ENCODE measurements around the gene KLF16. TPM values are rescaled to one million over a fixed set of nuclear protein-coding genes. Genes with fewer than 3 reads are reported as not detected.

KLF16 gene
- total RNA-seq, 1 experiment from 2014 or later: 64.0 TPM

DNA sequence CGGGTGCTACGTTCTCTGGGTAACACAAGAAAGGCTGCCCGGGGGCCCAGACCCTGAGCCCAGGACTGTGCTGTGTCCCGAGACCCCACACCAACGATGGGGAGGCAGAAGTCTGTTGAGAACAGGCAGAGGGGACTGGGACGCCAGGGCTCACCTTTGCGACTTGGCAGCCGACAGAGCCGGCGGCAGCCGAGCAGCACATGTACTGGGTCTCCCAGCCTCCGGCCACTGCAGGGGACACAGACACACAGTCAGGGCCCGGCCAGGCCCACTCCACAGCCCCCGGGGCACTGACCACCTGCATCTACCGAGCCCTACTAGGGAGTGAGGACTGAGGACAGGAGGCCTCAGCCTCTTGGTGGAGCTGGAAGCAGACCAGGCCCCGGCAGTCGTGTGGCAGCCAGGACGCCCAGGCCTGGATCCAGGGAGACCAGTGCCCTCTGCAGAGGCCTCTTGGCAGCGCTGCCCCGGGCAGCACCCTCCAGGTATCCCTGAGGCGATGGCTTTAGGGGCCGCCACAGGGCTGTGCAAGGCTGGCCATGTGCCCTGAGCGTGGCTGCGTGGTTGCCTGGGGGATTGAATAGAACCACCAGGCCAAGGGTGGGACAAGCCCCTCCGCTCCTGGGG, 45.7 kb downstream of the KLF16 start (continued):
- TF ChIP-seq RELA (CRISPR knock-in tag; IDR thresholded peaks at IDR 0.05; ENCODE audit: borderline replicate concordance) (no peak), ZBTB21 (CRISPR knock-in tag; IDR thresholded peaks at IDR 0.05; ENCODE audit: borderline replicate concordance) (no peak), ZNF425 (CRISPR knock-in tag; conservative IDR thresholded peaks at IDR 0.05) (no peak), JUN (CRISPR knock-in tag; IDR thresholded peaks at IDR 0.05) (no peak), KAT7 (CRISPR knock-in tag; IDR thresholded peaks at IDR 0.05; ENCODE audit: borderline replicate concordance) (no peak), MAX (CRISPR knock-in tag; IDR thresholded peaks at IDR 0.05) (no peak), SMAD4 (CRISPR knock-in tag; IDR thresholded peaks at IDR 0.05) (no peak), ZNF317 (CRISPR knock-in tag; IDR thresholded peaks at IDR 0.05; ENCODE audit: borderline replicate concordance, low read depth) (no peak), OVOL2 (CRISPR knock-in tag; IDR thresholded peaks at IDR 0.05; ENCODE audit: borderline replicate concordance) (no peak), PRRX2 (CRISPR knock-in tag; IDR thresholded peaks at IDR 0.05) (no peak)

DNA sequence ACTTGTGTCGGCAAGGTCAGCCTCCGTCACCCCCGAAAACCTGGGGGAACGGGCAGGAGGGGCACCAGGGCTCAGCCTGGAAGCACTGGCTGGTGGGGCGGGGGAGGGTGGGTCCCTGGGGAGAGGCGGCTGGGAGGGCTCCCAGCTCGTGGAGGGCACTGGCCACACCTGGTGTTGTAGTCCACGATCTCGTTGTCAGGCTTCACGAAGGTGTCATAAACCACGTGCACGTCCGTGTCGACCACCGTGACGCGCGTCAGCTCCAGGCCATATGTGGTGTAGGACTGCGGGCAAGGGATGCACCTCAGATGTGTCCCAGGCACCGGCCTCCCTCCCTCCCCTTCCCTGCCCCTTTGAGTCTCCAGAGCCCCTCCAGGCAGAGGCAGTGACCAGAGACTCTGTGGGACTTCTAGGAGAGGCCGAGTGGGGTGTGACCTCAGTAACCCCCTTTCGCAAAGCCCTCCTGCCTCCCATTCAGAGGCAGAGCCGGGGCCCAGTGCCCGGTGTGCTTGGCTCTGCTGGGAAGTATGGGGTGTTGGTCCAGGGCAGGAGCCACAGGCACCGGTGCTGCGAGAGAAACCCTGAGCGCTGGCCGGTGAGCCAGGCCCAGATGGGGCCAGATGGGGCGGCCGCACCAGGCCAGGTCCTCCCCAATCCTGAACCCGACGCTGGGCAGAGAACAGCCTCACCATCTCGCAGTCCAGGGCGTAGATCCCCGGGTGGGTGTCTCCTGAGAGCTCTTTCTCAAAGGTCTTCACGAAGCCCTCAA, 46.7 kb downstream of the KLF16 start:
- Mint-ChIP-seq H3K4me3 (no peak overlapping the region), H3K27ac (no peak overlapping the region), H3K9me3 (no peaks in the 10 kb centered on the region), H3K4me1 (peaks cover 5% of the 10 kb centered on the region; the same call in 1 of the 2 replicates), H3K27me3 (ENCODE audit: low read depth) (no peaks in the 10 kb centered on the region), H3K36me3 (peaks cover 7% of the 10 kb centered on the region)
- DNase-seq (ENCODE audit: low spot score): no peak
- TF ChIP-seq ETV6 (CRISPR knock-in tag; IDR thresholded peaks at IDR 0.05): no peak
- TF ChIP-seq SMAD4 (CRISPR knock-in tag; IDR thresholded peaks at IDR 0.05): no peak
- TF ChIP-seq ZNF219 (CRISPR knock-in tag; IDR thresholded peaks at IDR 0.05; ENCODE audit: borderline replicate concordance): no peak
- no peak for TF ChIP-seq TP53 (CRISPR knock-in tag; IDR thresholded peaks at IDR 0.05)
- TF ChIP-seq, protein P1, sequence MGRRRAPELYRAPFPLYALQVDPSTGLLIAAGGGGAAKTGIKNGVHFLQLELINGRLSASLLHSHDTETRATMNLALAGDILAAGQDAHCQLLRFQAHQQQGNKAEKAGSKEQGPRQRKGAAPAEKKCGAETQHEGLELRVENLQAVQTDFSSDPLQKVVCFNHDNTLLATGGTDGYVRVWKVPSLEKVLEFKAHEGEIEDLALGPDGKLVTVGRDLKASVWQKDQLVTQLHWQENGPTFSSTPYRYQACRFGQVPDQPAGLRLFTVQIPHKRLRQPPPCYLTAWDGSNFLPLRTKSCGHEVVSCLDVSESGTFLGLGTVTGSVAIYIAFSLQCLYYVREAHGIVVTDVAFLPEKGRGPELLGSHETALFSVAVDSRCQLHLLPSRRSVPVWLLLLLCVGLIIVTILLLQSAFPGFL (CRISPR knock-in tag; IDR thresholded peaks at IDR 0.05; ENCODE audit: borderline replicate concordance): no peak
- TF ChIP-seq CBFB (CRISPR knock-in tag; IDR thresholded peaks at IDR 0.05; ENCODE audit: low read depth): no peak
- TF ChIP-seq ATF1 (CRISPR knock-in tag; IDR thresholded peaks at IDR 0.05): no peak
- no peak for TF ChIP-seq CREM (CRISPR knock-in tag; IDR thresholded peaks at IDR 0.05)
- ChIA-PET POLR2A (no interaction called here), CTCF (interaction anchor here (0.9 to 2.2 kb wide), 3 partner anchors 9 to 271 kb away, joined by 3 to 7 read pairs (median 5); no protein-coding TSS in a partner anchor)
- no peak for ATAC-seq

GRCh38 chr19:1815605-1816529, 47.5 kb downstream of the KLF16 start:
- POLR2A ChIA-PET: no interaction called here
- Mint-ChIP-seq H3K36me3 (peaks cover 7% of the 10 kb centered on the region), H3K9me3 (no peaks in the 10 kb centered on the region), H3K4me1 (peaks cover 5% of the 10 kb centered on the region; the same call in 1 of the 2 replicates), H3K27me3 (ENCODE audit: low read depth) (peaks cover 4% of the 10 kb centered on the region), H3K4me3 (no peak overlapping the region), H3K27ac (no peak overlapping the region)
- CTCF ChIA-PET: interaction anchor here (0.9 to 2.9 kb wide), 4 partner anchors 10 to 270 kb away, joined by 3 to 45 read pairs (median 6); no protein-coding TSS in a partner anchor
- DNase-seq (ENCODE audit: low spot score) (no peak), ATAC-seq (no peak)
- TF ChIP-seq JAZF1 (CRISPR knock-in tag; IDR thresholded peaks at IDR 0.05) (no peak), KAT7 (CRISPR knock-in tag; IDR thresholded peaks at IDR 0.05; ENCODE audit: borderline replicate concordance) (no peak), RORB (CRISPR knock-in tag; IDR thresholded peaks at IDR 0.05) (no peak), ATF6 (CRISPR knock-in tag; IDR thresholded peaks at IDR 0.05) (no peak), FOXJ3 (CRISPR knock-in tag; IDR thresholded peaks at IDR 0.05; ENCODE audit: borderline replicate concordance) (no peak), STAT6 (CRISPR knock-in tag; conservative IDR thresholded peaks at IDR 0.05; ENCODE audit: low read depth) (no peak), ZNF263 (CRISPR knock-in tag; IDR thresholded peaks at IDR 0.05; ENCODE audit: low read depth) (no peak)

All from WTC11 (cell line).